Measurements from ENCODE around the gene POMGNT1. TPM values are rescaled to one million over a fixed set of nuclear protein-coding genes. Genes with fewer than 3 reads are reported as not detected.

The POMGNT1 gene
- total and polyA plus RNA-seq, 2 of the 13 experiments (the other 11 are each of a cell fraction or from before 2014, with no cell fraction given): 33.9 to 46.8 TPM

DNA sequence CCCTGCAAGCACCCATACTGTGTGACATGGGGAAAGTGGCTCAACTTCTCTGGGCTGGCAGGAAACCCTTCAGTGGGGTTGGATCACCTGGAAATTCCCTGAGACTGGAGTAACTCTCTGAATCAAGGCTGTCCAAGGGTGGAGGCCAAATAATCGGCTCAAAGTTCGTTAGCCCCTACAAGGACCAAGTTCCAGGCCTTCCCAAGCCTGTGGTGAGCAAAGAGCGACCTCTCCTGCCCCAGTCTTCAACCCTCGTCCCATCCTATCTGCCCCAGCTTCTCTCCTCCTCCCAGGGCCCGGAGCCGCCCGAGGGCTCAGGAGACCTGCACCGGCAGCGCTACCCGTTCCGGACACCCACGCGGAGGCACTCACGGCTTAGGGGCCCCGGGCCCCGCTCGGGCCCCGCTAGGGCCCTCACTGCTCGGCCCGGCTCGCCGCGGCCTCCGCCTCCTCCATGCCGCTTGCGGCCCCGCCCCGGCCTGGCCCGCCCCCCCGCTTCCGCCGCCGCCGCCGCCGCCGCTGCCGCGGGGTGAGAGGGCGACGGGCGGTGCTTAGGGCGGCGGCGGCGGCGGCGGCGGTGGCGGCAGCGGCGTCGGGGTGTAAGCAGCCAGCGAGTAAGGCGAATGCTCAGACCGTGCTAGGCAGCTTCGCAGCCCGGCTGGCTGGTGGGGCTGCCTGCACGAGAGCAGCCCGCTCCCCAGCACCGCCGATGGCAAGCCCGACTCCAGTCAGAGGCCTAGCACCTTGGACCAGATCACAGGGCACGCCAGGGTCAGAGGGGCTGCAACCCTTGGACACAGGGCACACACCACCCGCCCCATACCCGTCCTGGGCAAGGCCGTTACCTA lies at the start of gene POMGNT1 (continued):
- no peak; the same call in 1 of the 2 replicates for TF ChIP-seq PHF20 (CRISPR knock-in tag; IDR thresholded peaks at IDR 0.05)
- TF ChIP-seq, protein P1, sequence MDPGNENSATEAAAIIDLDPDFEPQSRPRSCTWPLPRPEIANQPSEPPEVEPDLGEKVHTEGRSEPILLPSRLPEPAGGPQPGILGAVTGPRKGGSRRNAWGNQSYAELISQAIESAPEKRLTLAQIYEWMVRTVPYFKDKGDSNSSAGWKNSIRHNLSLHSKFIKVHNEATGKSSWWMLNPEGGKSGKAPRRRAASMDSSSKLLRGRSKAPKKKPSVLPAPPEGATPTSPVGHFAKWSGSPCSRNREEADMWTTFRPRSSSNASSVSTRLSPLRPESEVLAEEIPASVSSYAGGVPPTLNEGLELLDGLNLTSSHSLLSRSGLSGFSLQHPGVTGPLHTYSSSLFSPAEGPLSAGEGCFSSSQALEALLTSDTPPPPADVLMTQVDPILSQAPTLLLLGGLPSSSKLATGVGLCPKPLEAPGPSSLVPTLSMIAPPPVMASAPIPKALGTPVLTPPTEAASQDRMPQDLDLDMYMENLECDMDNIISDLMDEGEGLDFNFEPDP (CRISPR knock-in tag; conservative IDR thresholded peaks at IDR 0.05): no peak
- peak; percentile 47 for TF ChIP-seq SKI (IDR thresholded peaks at IDR 0.05; ENCODE audit: partially characterized antibody)
- TF ChIP-seq ZNF136 (CRISPR knock-in tag; IDR thresholded peaks at IDR 0.05; ENCODE audit: low read depth): no peak
- no peak for TF ChIP-seq ZNF772 (CRISPR knock-in tag; IDR thresholded peaks at IDR 0.05)
- TF ChIP-seq, protein P2, sequence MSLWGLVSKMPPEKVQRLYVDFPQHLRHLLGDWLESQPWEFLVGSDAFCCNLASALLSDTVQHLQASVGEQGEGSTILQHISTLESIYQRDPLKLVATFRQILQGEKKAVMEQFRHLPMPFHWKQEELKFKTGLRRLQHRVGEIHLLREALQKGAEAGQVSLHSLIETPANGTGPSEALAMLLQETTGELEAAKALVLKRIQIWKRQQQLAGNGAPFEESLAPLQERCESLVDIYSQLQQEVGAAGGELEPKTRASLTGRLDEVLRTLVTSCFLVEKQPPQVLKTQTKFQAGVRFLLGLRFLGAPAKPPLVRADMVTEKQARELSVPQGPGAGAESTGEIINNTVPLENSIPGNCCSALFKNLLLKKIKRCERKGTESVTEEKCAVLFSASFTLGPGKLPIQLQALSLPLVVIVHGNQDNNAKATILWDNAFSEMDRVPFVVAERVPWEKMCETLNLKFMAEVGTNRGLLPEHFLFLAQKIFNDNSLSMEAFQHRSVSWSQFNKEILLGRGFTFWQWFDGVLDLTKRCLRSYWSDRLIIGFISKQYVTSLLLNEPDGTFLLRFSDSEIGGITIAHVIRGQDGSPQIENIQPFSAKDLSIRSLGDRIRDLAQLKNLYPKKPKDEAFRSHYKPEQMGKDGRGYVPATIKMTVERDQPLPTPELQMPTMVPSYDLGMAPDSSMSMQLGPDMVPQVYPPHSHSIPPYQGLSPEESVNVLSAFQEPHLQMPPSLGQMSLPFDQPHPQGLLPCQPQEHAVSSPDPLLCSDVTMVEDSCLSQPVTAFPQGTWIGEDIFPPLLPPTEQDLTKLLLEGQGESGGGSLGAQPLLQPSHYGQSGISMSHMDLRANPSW (CRISPR knock-in tag; IDR thresholded peaks at IDR 0.05; ENCODE audit: borderline replicate concordance): no peak
- TF ChIP-seq SRF (IDR thresholded peaks at IDR 0.05; ENCODE audit: low read depth, low read length): no peak
- TF ChIP-seq ZNF101 (CRISPR knock-in tag; IDR thresholded peaks at IDR 0.05; ENCODE audit: borderline replicate concordance, low read depth): no peak
- no peak for TF ChIP-seq RFX3 (CRISPR knock-in tag; IDR thresholded peaks at IDR 0.05)
- no peak for TF ChIP-seq ZNF660 (CRISPR knock-in tag; IDR thresholded peaks at IDR 0.05; ENCODE audit: borderline replicate concordance, low read depth)
- no peak for TF ChIP-seq AGO2 (optimal IDR thresholded peaks at IDR 0.05; ENCODE audit: low read depth, low read length)
- no peak for TF ChIP-seq TCF12 (IDR thresholded peaks at IDR 0.05)
- TF ChIP-seq TCF12 (CRISPR knock-in tag; IDR thresholded peaks at IDR 0.05): peak; percentile 57; the same call in 1 of the 2 replicates
- TF ChIP-seq, protein P3, sequence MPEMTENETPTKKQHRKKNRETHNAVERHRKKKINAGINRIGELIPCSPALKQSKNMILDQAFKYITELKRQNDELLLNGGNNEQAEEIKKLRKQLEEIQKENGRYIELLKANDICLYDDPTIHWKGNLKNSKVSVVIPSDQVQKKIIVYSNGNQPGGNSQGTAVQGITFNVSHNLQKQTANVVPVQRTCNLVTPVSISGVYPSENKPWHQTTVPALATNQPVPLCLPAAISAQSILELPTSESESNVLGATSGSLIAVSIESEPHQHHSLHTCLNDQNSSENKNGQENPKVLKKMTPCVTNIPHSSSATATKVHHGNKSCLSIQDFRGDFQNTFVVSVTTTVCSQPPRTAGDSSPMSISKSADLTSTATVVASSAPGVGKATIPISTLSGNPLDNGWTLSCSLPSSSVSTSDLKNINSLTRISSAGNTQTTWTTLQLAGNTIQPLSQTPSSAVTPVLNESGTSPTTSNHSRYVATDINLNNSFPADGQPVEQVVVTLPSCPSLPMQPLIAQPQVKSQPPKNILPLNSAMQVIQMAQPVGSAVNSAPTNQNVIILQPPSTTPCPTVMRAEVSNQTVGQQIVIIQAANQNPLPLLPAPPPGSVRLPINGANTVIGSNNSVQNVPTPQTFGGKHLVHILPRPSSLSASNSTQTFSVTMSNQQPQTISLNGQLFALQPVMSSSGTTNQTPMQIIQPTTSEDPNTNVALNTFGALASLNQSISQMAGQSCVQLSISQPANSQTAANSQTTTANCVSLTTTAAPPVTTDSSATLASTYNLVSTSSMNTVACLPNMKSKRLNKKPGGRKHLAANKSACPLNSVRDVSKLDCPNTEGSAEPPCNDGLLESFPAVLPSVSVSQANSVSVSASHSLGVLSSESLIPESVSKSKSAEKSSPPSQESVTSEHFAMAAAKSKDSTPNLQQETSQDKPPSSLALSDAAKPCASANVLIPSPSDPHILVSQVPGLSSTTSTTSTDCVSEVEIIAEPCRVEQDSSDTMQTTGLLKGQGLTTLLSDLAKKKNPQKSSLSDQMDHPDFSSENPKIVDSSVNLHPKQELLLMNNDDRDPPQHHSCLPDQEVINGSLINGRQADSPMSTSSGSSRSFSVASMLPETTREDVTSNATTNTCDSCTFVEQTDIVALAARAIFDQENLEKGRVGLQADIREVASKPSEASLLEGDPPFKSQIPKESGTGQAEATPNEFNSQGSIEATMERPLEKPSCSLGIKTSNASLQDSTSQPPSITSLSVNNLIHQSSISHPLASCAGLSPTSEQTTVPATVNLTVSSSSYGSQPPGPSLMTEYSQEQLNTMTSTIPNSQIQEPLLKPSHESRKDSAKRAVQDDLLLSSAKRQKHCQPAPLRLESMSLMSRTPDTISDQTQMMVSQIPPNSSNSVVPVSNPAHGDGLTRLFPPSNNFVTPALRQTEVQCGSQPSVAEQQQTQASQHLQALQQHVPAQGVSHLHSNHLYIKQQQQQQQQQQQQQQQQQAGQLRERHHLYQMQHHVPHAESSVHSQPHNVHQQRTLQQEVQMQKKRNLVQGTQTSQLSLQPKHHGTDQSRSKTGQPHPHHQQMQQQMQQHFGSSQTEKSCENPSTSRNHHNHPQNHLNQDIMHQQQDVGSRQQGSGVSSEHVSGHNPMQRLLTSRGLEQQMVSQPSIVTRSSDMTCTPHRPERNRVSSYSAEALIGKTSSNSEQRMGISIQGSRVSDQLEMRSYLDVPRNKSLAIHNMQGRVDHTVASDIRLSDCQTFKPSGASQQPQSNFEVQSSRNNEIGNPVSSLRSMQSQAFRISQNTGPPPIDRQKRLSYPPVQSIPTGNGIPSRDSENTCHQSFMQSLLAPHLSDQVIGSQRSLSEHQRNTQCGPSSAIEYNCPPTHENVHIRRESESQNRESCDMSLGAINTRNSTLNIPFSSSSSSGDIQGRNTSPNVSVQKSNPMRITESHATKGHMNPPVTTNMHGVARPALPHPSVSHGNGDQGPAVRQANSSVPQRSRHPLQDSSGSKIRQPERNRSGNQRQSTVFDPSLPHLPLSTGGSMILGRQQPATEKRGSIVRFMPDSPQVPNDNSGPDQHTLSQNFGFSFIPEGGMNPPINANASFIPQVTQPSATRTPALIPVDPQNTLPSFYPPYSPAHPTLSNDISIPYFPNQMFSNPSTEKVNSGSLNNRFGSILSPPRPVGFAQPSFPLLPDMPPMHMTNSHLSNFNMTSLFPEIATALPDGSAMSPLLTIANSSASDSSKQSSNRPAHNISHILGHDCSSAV (CRISPR knock-in tag; IDR thresholded peaks at IDR 0.05; ENCODE audit: borderline replicate concordance): no peak
- no peak for TF ChIP-seq NKX3-1 (CRISPR knock-in tag; IDR thresholded peaks at IDR 0.05)
- TF ChIP-seq BHLHE40 (IDR thresholded peaks at IDR 0.05; ENCODE audit: low read length): 0 out of 2 replicates have a peak, but pooled peaks have one; percentile 22
- TF ChIP-seq ZNF383 (CRISPR knock-in tag; IDR thresholded peaks at IDR 0.05; ENCODE audit: borderline replicate concordance): no peak

All from HepG2 (cell line).